GM12892 (cell line): ENCODE data around the gene JAKMIP3.

Source experiments
- DNase-seq: peaks from one replicate; pipeline ENCODE4 v3.0.0; 2011; ENCODE audit not compliant: insufficient read length
- FAIRE-seq: peaks from 2 replicates; lab custom pipeline; 2011; peaks lifted over from hg19 to GRCh38; lab: Jason Lieb, UNC
- POLR2A ChIP-seq: IDR thresholded peaks from 2 replicates; pipeline ENCODE4 v1.6.1; 2011; ENCODE audit warnings: low read depth, low read length, control low read depth
- POLR2AphosphoS5 ChIP-seq: IDR thresholded peaks from 2 replicates; pipeline ENCODE4 v1.6.1; 2011; ENCODE audit warnings: low read depth, low read length, control low read depth
- TAF1 ChIP-seq: IDR thresholded peaks from 2 replicates; pipeline ENCODE4 v1.6.1; 2011; ENCODE audit warnings: low read depth, mild to moderate bottlenecking, control low read depth, low read length, borderline replicate concordance

Gene JAKMIP3

GRCh38 chr10:132047575-132048293 lies 18.0 kb upstream of the JAKMIP3 start:
- FAIRE-seq (no peak), DNase-seq (no peak)
- TF ChIP-seq TAF1 (no peak), POLR2AphosphoS5 (no peak), POLR2A (no peak)

GRCh38 chr10:132048294-132048667 lies 17.5 kb upstream of the JAKMIP3 start:
- FAIRE-seq, result no peak
- DNase-seq, result no peak

GRCh38 chr10:132050191-132050590 lies 15.6 kb upstream of the JAKMIP3 start:
- FAIRE-seq, result no peak
- no peak for DNase-seq
- TF ChIP-seq POLR2AphosphoS5 (no peak), POLR2A (no peak), TAF1 (no peak)

More at GRCh38 chr10:132048294-132048667, 17.5 kb upstream of the JAKMIP3 start:
- no peak for TF ChIP-seq POLR2AphosphoS5
- TF ChIP-seq POLR2A, result no peak
- TF ChIP-seq TAF1, result no peak

DNA sequence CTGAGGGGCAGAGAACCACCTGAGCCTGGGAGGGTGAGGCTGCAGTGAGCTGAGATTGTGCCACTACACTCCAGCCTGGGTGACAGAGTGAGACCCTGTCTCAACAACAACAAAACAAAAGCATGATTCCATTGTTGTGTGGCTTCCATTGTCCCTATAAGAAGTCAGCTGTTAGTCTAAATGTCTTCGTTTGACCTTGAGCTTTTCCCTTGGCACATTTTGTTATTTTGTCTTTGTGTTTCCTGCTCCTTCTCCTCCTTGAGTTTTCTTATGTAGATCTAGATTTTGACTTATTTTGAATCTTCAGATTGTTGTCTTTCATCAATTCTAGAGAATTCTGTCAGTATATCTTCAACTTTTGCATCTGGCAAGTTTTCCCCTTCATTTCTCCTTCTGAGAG lies 13.6 kb upstream of the JAKMIP3 start:
- FAIRE-seq, result no peak
- no peak for TF ChIP-seq POLR2A
- TF ChIP-seq TAF1, result no peak
- TF ChIP-seq POLR2AphosphoS5, result no peak

GRCh38 chr10:132054564-132054963 lies 11.2 kb upstream of the JAKMIP3 start:
- TF ChIP-seq POLR2AphosphoS5 (no peak), TAF1 (no peak), POLR2A (no peak)
- DNase-seq, result no peak
- FAIRE-seq, result no peak

More for the DNA sequence above, 13.6 kb upstream of the JAKMIP3 start:
- DNase-seq, result no peak

DNA sequence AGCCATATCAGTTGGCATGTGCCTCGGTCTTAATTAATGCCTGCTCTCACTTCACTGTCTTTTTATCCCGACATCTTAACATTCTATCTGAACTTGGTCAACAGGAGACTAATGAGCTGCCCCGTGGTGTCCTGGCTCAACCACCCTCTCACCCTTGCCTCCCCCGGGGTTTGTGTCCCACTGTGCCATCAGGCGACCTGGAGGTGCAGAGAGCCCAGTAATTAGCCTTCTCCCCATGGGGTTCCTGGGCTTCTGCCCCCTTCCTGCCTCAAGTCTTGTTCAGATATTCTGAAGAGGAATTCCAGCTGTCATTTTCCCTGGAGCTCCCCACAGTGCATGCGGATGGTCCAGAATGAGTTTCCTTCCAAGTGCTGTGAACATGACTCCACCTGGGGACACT lies 10.1 kb upstream of the JAKMIP3 start:
- DNase-seq, result no peak
- FAIRE-seq, result no peak
- TF ChIP-seq POLR2AphosphoS5 (no peak), POLR2A (no peak), TAF1 (no peak)

GRCh38 chr10:132056663-132057062 lies 9.1 kb upstream of the JAKMIP3 start:
- FAIRE-seq, result no peak
- no peak for DNase-seq

DNA sequence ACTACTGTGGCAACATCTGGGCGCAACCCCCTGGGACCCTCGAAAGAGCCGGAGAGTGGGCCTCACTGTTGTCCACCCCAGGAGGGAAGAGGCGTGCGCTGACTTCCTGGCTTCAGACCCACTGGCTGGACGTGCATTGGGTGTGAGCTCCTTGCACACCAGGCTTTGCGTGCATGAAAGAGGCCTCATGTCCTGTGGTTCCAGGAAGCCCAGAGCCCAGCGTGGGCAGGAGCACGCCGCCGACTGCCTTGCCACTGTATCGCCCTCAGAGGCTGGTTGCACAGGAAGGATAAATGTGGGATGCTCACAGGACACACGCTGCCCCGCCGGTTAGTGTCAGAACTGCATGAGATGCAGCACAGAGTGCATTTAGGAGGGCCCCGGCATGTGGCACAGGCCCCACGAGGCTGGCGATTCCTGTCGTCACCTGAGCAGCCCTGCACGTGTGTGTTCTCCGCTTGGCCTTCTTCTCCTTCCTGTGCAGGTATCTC lies 8.5 kb upstream of the JAKMIP3 start:
- TF ChIP-seq POLR2AphosphoS5 (no peak), POLR2A (no peak), TAF1 (no peak)
- DNase-seq, result no peak
- FAIRE-seq, result no peak

More at GRCh38 chr10:132056663-132057062, 9.1 kb upstream of the JAKMIP3 start:
- no peak for TF ChIP-seq POLR2A
- no peak for TF ChIP-seq TAF1
- TF ChIP-seq POLR2AphosphoS5, result no peak

- FAIRE-seq (no peak), DNase-seq (no peak)
- TF ChIP-seq TAF1 (no peak), POLR2AphosphoS5 (no peak), POLR2A (no peak)
These were observed 7.5 kb upstream of the JAKMIP3 start for GRCh38 chr10:132058111-132058745.

GRCh38 chr10:132058793-132059759 lies 6.7 kb upstream of the JAKMIP3 start:
- no peak for DNase-seq
- no peak for TF ChIP-seq TAF1
- no peak for TF ChIP-seq POLR2AphosphoS5
- TF ChIP-seq POLR2A, result no peak
- no peak for FAIRE-seq

GRCh38 chr10:132059760-132060508 lies 5.8 kb upstream of the JAKMIP3 start:
- DNase-seq, result no peak
- TF ChIP-seq TAF1, result no peak
- no peak for TF ChIP-seq POLR2A
- no peak for TF ChIP-seq POLR2AphosphoS5
- FAIRE-seq, result no peak
